Measurements from ENCODE around the gene SARDH. TPM values are rescaled to one million over a fixed set of nuclear protein-coding genes. Genes with fewer than 3 reads are reported as not detected.
"Not testable (repeated sequence)": the region's sequence is repeated elsewhere in the genome, so short reads cannot be mapped to it uniquely, and the experiment has no call there.

The SARDH gene
- total RNA-seq, 1 donor from 2014 or later: 2.8 TPM

- no peak for DNase-seq (ENCODE audit: low spot score)
Observed at GRCh38 chr9:133775951-133776905, 38.1 kb upstream of the SARDH start.

GRCh38 chr9:133775291-133775690, 37.1 kb upstream of the SARDH start:
- no peak for DNase-seq (ENCODE audit: low spot score)

- DNase-seq (ENCODE audit: low spot score): no peak
Observed at GRCh38 chr9:133774799-133775198, 36.6 kb upstream of the SARDH start.

GRCh38 chr9:133773889-133774655, 35.9 kb upstream of the SARDH start:
- no peak for DNase-seq (ENCODE audit: low spot score)

- no peak for DNase-seq (ENCODE audit: low spot score)
Observed at GRCh38 chr9:133772581-133772980, 34.4 kb upstream of the SARDH start.

GRCh38 chr9:133771486-133772482, 33.6 kb upstream of the SARDH start:
- DNase-seq (ENCODE audit: low spot score): no peak

- DNase-seq (ENCODE audit: low spot score): peak; percentile 9
Observed at GRCh38 chr9:133770076-133770777, 32.1 kb upstream of the SARDH start.

- peak; percentile 6 for DNase-seq (ENCODE audit: low spot score)
Observed at GRCh38 chr9:133769511-133770075, 31.4 kb upstream of the SARDH start.

- DNase-seq (ENCODE audit: low spot score): peak; percentile 9
Observed at GRCh38 chr9:133768859-133769510, 30.8 kb upstream of the SARDH start.

- DNase-seq (ENCODE audit: low spot score): peak; percentile 5
Observed at GRCh38 chr9:133768371-133768858, 30.3 kb upstream of the SARDH start.

- no peak for DNase-seq (ENCODE audit: low spot score)
Observed at GRCh38 chr9:133767625-133768024, 29.5 kb upstream of the SARDH start.

- no peak for DNase-seq (ENCODE audit: low spot score)
Observed at GRCh38 chr9:133767008-133767407, 28.9 kb upstream of the SARDH start.

- not testable (repeated sequence) for DNase-seq (ENCODE audit: low spot score)
Observed at GRCh38 chr9:133766234-133766633, 28.1 kb upstream of the SARDH start.

- DNase-seq (ENCODE audit: low spot score): peak; percentile 8
Observed at GRCh38 chr9:133763272-133764183, 25.4 kb upstream of the SARDH start.

- peak; percentile 7 for DNase-seq (ENCODE audit: low spot score)
Observed at GRCh38 chr9:133762488-133763271, 24.5 kb upstream of the SARDH start.

GRCh38 chr9:133761641-133762248, 23.6 kb upstream of the SARDH start:
- DNase-seq (ENCODE audit: low spot score): peak; percentile 6

- DNase-seq (ENCODE audit: low spot score): no peak
Observed at GRCh38 chr9:133760713-133761290, 22.6 kb upstream of the SARDH start.
